GM12801 (cell line): Measurements from ENCODE around the gene NRXN3.

Experiments
- TF ChIP-seq, protein P1 (sequence below): IDR thresholded peaks from one replicate; pipeline ENCODE4 v1.5.1; 2011; ENCODE audit warnings: control low read depth; ENCODE audit not compliant: insufficient read length; ENCODE audit errors: extremely low read depth

Gene NRXN3

GRCh38 chr14:78933166-78933565 is 763.0 kb downstream of the NRXN3 start:
- TF ChIP-seq, protein P1, sequence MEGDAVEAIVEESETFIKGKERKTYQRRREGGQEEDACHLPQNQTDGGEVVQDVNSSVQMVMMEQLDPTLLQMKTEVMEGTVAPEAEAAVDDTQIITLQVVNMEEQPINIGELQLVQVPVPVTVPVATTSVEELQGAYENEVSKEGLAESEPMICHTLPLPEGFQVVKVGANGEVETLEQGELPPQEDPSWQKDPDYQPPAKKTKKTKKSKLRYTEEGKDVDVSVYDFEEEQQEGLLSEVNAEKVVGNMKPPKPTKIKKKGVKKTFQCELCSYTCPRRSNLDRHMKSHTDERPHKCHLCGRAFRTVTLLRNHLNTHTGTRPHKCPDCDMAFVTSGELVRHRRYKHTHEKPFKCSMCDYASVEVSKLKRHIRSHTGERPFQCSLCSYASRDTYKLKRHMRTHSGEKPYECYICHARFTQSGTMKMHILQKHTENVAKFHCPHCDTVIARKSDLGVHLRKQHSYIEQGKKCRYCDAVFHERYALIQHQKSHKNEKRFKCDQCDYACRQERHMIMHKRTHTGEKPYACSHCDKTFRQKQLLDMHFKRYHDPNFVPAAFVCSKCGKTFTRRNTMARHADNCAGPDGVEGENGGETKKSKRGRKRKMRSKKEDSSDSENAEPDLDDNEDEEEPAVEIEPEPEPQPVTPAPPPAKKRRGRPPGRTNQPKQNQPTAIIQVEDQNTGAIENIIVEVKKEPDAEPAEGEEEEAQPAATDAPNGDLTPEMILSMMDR, result no peak

- TF ChIP-seq, protein P1, result no peak
Observed at GRCh38 chr14:78933948-78934524, 763.9 kb downstream of the NRXN3 start.

DNA sequence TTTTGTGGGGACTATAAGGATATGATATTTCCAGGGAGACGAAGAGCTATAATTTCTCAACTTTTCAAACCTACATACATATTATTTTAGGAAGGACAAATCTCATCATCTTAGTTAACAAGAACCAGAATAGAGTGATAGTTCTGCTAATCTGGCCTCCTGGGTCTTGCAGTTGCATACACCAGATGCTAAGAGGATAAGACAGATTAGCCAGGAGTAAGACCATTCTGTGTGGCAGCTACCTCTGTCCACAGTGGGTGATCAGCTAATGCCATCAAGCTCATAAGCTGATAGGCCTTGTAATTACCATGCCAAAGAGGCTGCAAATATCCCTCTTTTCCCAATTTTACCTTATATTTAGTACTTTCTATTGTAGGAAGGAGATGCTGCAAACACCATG is 776.8 kb downstream of the NRXN3 start:
- TF ChIP-seq, protein P1, result no peak

- TF ChIP-seq, protein P1, result no peak
Observed at GRCh38 chr14:78947681-78948080, 777.5 kb downstream of the NRXN3 start.

DNA sequence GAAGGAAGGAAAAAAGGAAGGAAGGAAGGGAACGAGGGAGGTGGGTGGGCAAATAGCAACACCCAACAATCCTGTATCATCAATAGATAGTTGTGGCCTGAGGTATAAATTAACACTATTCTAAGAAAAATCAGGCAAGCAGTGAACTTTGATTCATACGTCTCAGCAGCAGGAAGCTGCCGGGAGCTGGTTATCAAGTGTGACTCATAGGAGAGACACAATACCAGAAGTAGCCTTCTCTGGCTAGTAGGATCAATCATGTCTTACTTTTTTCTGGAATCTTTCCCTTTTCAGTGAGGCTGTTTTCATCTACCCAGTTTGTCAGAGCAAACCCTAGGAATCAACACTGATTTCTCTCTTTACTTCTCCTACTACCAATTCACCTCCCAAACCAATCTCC is 780.5 kb downstream of the NRXN3 start:
- TF ChIP-seq, protein P1, result no peak

GRCh38 chr14:78951602-78952001 is 781.4 kb downstream of the NRXN3 start:
- TF ChIP-seq, protein P1, result no peak

DNA sequence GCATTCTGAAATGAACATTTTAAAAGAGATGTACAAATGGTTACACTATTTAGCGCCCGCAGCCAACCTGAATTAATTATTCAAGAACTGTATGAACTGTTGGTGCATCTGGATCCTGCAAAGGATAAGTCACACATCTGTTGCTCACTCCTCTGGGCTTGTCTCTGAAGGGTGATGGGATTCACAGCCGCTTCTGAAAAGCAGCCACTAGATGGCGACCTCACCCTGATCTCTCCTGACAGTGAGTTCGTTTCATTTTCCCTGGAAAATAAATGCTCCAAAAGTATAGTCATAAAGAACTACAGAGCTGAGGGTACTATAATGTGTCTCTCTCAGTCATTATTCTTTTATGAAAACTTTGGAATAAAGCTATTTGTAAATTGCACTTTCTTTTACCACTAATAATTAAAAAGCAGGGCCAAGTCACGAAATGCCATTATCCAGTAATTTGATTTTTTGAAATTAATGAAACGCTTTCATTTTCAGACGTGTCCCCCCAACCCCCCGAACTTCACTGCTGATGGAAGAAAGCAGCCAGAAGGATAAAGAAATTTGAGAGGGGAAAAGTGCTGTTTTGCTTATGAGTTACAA is 789.6 kb downstream of the NRXN3 start:
- TF ChIP-seq, protein P1, result no peak
